ENCODE data around the gene HSD17B3.
"Not testable (repeated sequence)": the region's sequence is repeated elsewhere in the genome, so short reads cannot be mapped to it uniquely, and the experiment has no call there.

The HSD17B3 gene
- 0 reads per million in 2 donors for total RNA-seq

GRCh38 chr9:96302021-96302420 is at the start of gene HSD17B3:
Gene HSD17B3 (minus strand): TSS chr9:96302176. CDS start chr9:96302104, 72 bp downstream.
- DNase-seq, result no peak

GRCh38 chr9:96350866-96351265 is 48.9 kb upstream of the HSD17B3 start:
- no peak for DNase-seq

GRCh38 chr9:96348261-96348660 is 46.3 kb upstream of the HSD17B3 start:
- no peak for DNase-seq

- DNase-seq, result no peak
These were observed 43.6 kb upstream of the HSD17B3 start for GRCh38 chr9:96345551-96345950.

- no peak for DNase-seq
These were observed 42.6 kb upstream of the HSD17B3 start for GRCh38 chr9:96344458-96345180.

- DNase-seq, result no peak
These were observed 41.8 kb upstream of the HSD17B3 start for GRCh38 chr9:96343515-96344360.

- no peak for DNase-seq
These were observed 40.7 kb upstream of the HSD17B3 start for GRCh38 chr9:96342571-96343245.

GRCh38 chr9:96340707-96341106 is 38.7 kb upstream of the HSD17B3 start:
- DNase-seq, result no peak

- DNase-seq, result no peak
These were observed 36.3 kb upstream of the HSD17B3 start for GRCh38 chr9:96338299-96338698.

- no peak for DNase-seq
These were observed 32.0 kb upstream of the HSD17B3 start for GRCh38 chr9:96333958-96334357.

GRCh38 chr9:96331236-96331947 is 29.4 kb upstream of the HSD17B3 start:
- no peak for DNase-seq

- peak; percentile 11 for DNase-seq
These were observed 25.8 kb upstream of the HSD17B3 start for GRCh38 chr9:96327694-96328352.

- DNase-seq, result no peak
These were observed 21.2 kb upstream of the HSD17B3 start for GRCh38 chr9:96323169-96323568.

- DNase-seq, result not testable (repeated sequence)
These were observed 20.8 kb upstream of the HSD17B3 start for GRCh38 chr9:96322736-96323135.

GRCh38 chr9:96322210-96322609 is 20.2 kb upstream of the HSD17B3 start:
- DNase-seq, result not testable (repeated sequence)

GRCh38 chr9:96321515-96321914 is 19.5 kb upstream of the HSD17B3 start:
- DNase-seq, result no peak

- DNase-seq, result no peak
These were observed 18.8 kb upstream of the HSD17B3 start for GRCh38 chr9:96320749-96321280.

- DNase-seq, result no peak
These were observed 17.1 kb upstream of the HSD17B3 start for GRCh38 chr9:96318921-96319565.

- DNase-seq, result peak; percentile 39
These were observed 15.5 kb upstream of the HSD17B3 start for GRCh38 chr9:96317335-96317980.

GRCh38 chr9:96309850-96310249 is 7.9 kb upstream of the HSD17B3 start:
- DNase-seq, result no peak

GRCh38 chr9:96306958-96307357 is 5.0 kb upstream of the HSD17B3 start:
- DNase-seq, result not testable (repeated sequence)

All from T-helper 9 cell (primary cell).